Medulla oblongata (tissue), 1 donor: ENCODE data around the gene CTNNA2.
A peak's percentile ranks its signal among the peaks of the same experiment; 100 is the strongest.

Experiments
- DNase-seq: peaks from one replicate; pipeline ENCODE4 v3.0.0-alpha.2; 2015; ENCODE audit errors: extremely low spot score

Gene CTNNA2

GRCh38 chr2:79850912-79851311, 338.1 kb downstream of the CTNNA2 start:
- no peak for DNase-seq

DNA sequence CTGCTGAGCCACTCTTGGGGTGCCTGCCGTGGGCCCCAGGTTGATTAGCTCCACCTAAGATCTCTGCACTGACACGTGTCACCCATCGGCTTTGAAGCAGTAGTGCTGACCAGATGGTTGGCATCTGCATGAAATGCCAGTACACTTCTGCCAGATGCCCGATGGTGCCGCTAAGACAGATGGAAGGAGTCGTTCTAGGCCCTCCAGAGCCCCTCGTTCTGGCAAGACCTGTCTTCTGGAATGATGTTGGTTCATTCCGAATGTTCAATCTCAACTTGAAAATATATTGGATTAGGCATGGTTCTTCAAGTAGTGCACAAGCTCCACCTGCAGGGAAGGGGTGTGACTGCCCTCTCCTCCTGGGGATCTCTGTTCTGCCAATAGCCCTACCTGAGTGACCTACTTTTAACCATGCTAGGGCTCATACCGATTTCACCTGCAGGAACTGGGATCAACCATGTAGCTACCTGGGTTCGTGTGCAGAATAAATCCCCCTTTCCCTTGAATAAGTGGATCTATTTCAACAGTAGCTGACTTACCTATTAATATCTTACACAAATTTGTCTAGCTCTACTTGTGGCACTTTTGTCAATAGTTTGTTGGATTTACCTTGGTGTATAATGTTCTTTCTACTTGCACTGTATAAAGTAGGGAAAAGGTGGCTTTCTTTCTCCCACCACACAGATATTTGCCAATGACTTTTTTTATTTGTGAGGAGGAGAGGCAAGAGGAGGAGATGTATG, 342.6 kb downstream of the CTNNA2 start:
- DNase-seq, result peak; percentile 68

- DNase-seq, result no peak
Measured at GRCh38 chr2:79857888-79858287, 345.0 kb downstream of the CTNNA2 start.

DNA sequence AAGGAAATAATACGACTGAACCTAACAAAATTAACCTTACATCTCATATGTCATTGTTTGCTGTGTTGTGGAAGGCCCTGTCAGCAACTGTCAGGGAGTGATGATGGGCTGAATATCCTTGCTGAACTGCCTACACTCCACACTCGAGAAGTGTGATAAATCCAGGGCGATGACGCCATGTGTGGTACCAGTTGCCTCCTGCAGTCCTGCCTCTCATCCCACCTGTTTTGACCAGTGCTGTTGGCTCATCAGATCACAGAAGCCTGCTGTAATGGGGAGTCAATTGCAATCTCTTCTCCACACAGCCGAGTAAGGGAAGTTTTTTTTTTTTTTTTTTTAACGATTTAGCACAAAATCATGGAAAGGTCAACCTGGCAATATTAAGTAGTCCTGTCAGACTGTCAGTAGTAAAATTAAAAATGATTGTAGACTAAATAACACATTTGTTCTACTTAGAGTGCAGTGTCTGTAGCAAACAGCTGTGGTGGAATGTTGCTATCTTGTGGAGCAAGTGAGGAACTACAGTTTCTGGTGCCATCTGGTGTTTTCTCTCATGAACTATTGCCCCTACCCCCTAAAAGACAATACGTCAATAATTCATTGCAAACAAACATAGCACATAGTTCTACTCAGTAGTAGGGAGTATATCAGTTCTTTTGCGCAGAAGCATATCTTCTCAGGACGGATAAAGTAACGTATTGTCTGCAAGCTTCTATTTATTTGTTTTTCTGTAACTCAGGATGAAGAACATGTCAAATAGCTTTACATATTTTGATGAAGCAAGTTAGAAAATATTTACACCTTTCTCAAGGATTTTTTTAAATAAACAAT, 347.6 kb downstream of the CTNNA2 start:
- DNase-seq, result peak; percentile 74

DNA sequence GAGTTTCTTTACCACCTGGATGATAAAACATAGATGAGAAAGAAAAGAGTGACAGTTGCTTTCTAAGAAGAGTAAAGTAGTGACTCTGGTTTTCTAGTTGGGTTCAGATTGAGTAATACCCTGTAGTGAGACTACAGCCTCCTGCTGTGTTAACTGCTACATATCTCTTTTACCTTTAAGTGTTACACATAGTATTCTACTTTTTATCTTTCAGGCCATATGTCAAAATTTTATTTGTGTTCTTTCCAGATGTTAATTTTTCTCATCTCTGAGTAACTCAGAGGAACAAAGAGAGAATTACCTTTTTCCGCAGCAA, 348.2 kb downstream of the CTNNA2 start:
- DNase-seq, result no peak

DNA sequence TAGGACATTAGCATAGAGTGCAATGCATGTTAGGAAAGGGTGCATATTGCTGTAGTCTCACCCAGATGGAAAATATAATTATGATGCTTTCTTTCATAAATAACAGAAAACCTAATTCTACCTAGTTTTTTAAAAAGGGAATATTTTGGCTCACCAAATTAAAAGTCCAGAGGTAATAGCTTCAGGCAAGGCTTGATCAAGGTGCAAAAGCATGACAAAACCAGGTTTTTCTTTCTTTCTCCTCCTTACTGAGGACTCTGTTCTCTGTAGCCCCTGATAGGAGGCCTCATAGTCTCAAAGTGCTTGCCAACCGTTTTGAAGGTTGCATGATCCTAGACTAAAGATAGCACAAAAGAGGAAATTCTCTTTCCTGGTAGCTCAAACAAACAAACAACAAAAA, 349.9 kb downstream of the CTNNA2 start:
- DNase-seq, result no peak

DNA sequence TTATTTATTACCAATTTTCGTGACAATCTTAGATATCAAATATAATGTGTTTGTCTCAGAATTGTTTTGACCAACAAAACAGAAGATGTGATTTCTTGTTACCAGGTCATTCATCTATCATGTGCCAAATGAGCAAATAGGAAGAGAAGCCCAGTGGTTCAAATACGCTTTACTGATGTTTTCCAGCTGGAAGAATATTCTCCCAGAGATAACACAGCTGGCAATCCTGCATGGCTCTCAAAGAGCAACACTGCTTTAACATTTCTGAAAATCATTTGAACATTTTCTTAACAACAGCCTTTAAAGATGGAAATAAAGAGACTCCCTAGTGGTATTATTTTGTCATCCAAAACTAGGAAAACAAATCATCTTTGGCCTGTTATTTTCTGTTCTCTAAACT, 359.8 kb downstream of the CTNNA2 start:
- no peak for DNase-seq

- DNase-seq, result no peak
Measured at GRCh38 chr2:79874015-79874414, 361.2 kb downstream of the CTNNA2 start.

DNA sequence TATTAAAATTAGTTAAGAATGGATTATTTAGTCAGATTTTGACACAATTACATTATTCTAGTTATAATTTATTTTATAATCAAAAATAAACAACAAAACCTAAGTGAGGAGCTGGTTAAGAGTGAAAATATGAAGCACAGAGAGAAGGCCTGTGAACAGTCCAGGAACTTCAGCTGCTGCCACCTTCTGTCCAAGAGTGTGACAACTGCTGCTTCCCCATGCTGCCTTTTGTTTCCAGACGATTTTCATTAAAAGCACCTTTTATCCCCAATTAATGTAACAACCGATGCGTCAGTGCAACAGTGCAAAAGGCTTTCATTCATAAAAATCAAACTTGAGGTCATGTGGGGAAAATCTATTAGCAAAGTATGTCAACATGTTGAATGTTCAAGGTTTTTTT, 363.6 kb downstream of the CTNNA2 start:
- peak; percentile 51 for DNase-seq

DNA sequence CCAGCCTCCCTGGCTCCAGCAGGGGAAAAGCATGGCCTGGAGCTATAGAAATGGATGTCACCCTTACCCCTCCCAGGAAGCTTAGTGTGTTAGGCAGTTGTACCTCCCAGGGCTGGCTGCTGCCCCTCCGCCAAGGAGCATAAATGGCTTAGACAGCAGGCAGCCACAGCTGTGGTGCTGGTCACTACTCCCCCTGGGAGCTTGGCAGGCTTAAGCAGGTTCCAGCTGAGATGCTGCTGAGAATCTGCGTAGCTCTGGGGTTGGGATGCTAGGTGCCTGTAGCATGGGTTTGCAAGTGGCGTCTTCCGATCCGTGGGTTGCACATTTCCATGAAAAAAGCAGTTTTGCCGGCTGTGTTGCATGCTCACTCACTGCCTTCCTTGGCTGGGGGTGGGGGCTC, 369.7 kb downstream of the CTNNA2 start:
- DNase-seq, result no peak

GRCh38 chr2:79887747-79888374, 375.0 kb downstream of the CTNNA2 start:
- peak; percentile 86 for DNase-seq

DNA sequence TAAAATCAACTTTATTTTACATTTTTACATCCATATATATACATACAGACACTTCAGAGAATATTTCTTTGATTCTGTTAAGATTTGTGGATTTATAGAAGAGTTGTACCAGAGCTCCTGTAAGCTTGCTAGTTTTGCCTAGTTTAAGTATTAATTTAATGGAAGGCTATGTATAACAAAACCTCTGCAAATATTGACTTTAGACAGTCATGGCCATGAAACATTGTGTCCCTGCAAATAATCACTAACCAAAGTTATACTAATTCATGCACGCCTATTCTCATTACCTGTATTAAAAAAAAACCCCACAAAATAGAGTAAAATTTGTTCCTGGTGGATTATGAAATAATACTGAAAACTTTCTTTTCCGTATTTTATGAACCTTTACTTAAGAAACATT, 379.3 kb downstream of the CTNNA2 start:
- no peak for DNase-seq

DNA sequence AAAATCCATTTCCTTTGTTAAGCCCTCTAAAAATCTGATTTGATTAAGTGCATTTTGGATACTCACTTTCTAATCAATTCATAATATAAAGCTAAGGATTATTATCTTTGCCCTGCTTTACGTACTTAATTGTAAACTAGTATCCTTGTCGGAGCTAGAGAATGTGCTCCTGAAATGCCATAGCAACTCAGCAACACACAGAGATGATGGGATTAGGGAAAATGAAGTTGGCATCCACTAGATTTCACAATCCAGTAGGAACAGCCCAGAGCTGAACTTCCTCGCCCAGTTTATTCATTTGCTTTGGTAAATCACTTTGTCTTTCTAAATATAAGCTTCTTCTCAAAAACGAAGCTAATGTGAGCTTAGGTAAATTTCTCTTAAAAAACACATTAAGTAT, 386.3 kb downstream of the CTNNA2 start:
- DNase-seq, result no peak

DNA sequence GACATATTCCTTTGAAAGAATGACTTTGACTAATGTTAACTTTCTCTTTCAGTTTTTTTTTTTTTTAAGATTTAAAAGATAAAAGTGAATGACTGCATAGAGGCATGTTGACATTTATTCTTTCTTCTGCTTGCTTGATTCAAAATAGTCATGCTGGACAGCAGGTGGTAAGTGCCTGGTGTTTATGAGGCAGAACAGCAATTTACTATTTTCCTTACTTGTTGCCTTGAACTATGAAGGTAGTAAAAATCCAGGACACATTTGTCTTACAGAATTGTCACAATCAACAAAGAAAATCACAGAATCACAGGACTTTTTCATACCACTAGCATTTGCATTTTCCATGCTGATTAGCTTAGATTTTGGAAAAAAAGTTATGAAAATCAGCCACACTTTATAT, 388.3 kb downstream of the CTNNA2 start:
- no peak for DNase-seq

GRCh38 chr2:79903222-79904000, 390.6 kb downstream of the CTNNA2 start:
- no peak for DNase-seq

DNA sequence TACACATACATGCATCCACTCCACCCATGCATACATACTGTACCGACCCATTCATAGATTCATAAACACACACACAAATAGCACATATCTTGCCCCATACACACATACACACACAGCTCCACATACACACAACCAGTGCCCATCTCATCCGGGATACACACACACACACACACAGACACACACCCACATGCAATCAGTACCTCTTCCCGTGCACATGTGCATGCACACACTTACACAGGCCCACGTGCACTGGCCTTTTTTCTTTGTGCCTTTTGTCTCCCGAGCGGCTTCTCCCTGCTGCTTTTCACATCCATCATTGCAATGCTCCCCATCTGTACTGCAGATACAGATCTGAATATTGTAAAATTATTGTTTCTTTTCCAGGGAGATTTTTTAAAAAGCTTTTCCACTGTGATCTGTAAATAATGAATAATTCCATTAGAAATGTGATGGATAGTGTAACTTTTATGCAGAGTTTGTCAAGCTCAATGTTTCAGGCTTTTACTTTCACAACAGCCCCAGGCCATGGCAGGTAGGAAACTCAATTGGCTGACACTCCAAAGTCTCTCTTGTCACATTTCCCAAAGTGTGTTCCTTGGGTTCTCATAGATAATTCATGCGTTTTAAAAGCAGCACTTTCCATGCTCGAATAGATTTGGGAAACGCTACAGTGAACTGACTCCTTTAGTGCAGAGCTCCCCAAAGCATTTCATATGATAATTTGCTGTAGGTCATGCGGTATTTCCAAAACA, 393.5 kb downstream of the CTNNA2 start:
- peak; percentile 17 for DNase-seq

DNA sequence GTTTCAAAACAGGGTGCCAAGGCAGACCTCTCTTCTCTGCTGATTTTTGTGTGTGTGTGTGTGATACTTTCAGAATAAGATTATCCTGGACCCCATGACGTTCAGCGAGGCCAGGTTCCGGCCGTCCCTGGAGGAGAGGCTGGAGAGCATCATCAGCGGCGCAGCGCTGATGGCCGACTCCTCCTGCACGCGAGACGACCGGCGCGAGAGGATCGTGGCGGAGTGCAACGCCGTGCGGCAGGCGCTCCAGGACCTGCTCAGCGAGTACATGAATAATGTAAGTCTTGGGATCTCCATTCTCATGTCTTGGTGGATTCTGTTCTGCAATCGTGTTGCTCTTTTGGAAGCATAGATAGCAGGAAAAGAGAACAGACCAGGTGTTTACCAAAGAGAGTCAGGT, 396.7 kb downstream of the CTNNA2 start:
- DNase-seq, result no peak

GRCh38 chr2:79910643-79911042, 397.8 kb downstream of the CTNNA2 start:
- peak; percentile 29 for DNase-seq

- DNase-seq, result no peak
Measured at GRCh38 chr2:79915455-79915854, 402.6 kb downstream of the CTNNA2 start.

DNA sequence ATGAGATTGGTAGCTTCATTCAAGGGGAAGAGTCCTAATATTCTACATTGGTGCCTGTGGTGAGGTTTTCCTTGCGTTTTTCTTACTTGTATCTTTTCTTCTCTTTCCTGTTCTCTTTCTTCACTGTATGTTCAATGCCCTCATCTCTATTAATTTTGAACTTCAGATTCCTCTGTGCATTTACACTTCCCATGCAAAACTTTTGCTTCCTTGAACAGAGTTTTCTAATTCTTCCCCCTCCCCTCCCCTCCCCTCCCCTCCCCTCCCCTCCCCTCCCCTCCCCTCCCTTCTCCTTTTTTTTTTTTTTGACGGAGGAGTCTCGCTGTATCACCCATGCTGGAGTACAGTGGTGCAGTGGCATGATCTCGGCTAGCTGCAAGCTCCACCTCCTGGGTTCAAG, 403.4 kb downstream of the CTNNA2 start:
- no peak for DNase-seq

- DNase-seq, result no peak
Measured at GRCh38 chr2:79920512-79921076, 407.7 kb downstream of the CTNNA2 start.
